AG09309 (cell line): Measurements from ENCODE around the gene LHFPL3.

Experiments
- DNase-seq: peaks from one replicate; pipeline ENCODE4 v3.0.0-alpha.2; 2010; ENCODE audit warnings: low read depth
- H3K4me3 ChIP-seq: 2 replicates; pipeline ENCODE4 v1.5.1; 2011; ENCODE audit warnings: mild to moderate bottlenecking, low read depth, low read length, moderate library complexity; ENCODE audit not compliant: control insufficient read depth
- TF ChIP-seq, protein P1 (sequence below): IDR thresholded peaks from 2 replicates; pipeline ENCODE4 v1.5.1; 2011; ENCODE audit warnings: mild to moderate bottlenecking, low read depth, low read length, inconsistent platforms; ENCODE audit not compliant: insufficient read depth, control insufficient read depth; ENCODE audit errors: missing control alignments

Gene LHFPL3

DNA sequence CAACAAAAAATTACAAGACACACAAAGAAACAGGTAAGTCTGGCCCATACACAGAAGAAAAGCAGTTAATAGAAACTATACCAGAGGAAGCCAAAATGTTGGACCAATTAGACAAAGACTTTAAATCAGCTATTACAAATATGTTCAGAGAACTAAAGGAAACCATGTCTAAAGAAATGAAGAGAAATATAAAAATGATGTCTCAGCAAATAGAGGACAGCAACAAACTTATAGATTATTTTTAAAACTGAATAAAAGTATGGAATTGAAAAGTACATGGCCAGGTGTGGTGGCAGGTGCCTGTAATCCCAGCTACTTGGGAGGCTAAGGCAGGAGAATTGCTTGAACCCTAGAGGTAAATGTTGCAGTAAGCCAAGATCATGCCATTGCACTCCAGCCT is 58.5 kb downstream of the LHFPL3 start:
- DNase-seq = no peak
- TF ChIP-seq, protein P1, sequence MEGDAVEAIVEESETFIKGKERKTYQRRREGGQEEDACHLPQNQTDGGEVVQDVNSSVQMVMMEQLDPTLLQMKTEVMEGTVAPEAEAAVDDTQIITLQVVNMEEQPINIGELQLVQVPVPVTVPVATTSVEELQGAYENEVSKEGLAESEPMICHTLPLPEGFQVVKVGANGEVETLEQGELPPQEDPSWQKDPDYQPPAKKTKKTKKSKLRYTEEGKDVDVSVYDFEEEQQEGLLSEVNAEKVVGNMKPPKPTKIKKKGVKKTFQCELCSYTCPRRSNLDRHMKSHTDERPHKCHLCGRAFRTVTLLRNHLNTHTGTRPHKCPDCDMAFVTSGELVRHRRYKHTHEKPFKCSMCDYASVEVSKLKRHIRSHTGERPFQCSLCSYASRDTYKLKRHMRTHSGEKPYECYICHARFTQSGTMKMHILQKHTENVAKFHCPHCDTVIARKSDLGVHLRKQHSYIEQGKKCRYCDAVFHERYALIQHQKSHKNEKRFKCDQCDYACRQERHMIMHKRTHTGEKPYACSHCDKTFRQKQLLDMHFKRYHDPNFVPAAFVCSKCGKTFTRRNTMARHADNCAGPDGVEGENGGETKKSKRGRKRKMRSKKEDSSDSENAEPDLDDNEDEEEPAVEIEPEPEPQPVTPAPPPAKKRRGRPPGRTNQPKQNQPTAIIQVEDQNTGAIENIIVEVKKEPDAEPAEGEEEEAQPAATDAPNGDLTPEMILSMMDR = no peak
- H3K4me3 ChIP-seq = no peak overlapping the region

DNA sequence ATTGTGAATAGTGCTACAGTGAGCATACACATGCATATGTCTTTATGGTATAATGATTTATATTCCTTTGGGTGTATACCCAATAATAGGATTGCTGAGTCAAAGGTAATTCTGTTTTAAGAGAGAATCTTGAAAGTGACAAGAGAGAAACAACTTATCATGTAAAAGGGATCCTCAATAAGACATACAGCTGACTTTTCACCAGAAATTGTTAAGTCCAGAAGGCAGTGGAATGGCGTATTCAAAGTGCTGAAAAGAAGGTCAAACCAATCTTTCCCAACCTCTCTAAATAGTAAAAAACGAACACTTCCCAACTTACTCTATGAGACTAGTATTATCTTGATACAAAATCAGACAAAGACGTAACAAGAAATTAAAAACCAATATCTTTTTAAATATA is 59.8 kb downstream of the LHFPL3 start:
- TF ChIP-seq, protein P1 = no peak
- no peak overlapping the region for H3K4me3 ChIP-seq
- DNase-seq = no peak

DNA sequence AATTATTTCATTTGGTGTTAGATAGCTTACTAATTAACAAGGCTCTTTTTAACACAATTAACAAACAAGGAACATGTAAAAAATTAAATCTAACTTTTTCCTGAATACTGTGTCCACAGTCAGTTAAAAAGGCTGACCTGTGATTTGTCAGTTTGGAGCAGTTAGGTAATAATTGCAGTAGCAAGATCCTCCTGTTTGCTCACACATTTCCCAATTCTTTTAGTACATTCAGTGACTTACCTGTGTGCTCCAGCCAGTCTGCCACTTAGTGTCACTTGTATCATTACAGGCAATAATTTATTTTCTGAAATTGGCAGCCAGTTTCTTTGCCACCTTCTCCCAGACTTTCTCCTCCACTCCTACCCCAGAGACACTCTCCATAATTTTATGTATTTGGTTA is 66.8 kb downstream of the LHFPL3 start:
- no peak overlapping the region for H3K4me3 ChIP-seq
- TF ChIP-seq, protein P1 = no peak
- no peak for DNase-seq

DNA sequence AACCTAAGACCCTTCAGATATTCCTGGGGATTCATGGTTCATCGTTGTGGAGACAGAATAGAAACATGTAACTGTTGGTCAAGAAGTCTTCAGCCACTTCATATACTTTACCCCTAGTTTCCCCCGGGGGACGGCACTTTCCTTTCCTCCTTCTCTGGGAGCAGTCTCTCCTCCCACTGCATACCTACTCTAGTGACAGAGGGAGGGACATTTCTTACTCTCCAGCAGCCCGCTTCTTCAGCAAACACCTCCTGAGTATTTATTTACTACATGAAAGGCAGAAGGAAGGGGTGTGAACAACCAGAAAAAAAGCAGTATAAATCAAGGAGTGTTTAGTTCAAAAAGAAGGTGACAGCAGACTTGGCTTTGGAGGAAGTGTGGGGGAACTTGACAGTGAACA is 69.0 kb downstream of the LHFPL3 start:
- DNase-seq = no peak
- TF ChIP-seq, protein P1 = no peak

DNA sequence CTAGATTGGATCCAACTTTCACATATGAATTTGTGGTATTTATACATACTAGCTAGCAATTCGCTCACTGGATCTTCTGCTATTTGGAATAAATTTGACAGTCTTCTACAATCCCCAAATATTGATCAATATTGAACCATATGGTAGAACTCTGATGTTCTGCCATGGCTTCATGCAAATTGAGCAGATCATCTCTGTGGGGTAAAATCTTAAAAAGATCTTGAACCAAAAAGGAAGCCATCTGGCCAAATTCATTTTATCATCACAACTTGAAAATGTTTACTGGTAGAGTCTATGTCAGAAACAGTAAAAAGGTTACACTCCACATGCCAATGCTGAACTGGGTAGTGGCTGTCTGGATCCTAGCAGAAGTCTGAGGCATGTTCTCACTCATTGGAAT is 80.0 kb downstream of the LHFPL3 start:
- TF ChIP-seq, protein P1 = no peak
- no peak overlapping the region for H3K4me3 ChIP-seq
- DNase-seq = no peak

More for the DNA sequence above, 69.0 kb downstream of the LHFPL3 start:
- H3K4me3 ChIP-seq = no peak overlapping the region

DNA sequence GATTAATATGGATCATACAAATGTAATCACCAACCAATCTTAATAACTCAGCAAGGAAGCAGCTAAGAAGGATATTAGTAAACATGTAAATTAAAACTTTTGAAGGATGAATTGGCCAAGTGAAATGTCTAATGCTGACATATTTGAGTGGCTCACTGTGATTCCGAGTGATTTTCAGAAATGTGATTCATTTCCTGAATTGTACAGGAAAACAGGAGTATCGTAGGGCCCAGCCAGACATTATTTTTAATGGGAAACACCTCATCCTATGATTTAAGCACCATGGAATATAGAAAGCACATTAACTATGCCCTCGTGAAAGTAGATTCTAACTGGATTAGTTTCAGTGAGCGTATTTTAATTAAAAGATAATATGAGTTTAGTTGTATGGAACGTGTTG is 82.3 kb downstream of the LHFPL3 start:
- TF ChIP-seq, protein P1 = no peak
- DNase-seq = no peak
- H3K4me3 ChIP-seq = no peak overlapping the region

DNA sequence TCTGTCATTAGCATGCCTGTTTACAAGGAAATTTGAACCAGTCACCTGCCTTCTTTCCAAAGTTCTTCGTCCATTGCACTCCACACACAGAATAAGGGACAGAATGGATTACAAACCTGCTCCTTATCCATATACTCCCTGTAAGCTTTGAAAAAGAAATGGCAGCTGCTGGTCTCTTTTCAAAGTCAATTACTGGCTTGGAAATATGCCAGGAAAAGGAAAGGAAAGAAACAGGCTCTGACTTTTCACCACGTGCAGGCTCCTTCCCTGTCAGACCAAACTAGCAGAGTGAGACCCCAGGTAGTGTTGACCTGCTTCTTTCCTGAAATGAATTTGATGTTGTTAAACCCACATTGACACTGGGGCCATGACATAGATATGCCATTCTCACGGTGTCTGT is 84.5 kb downstream of the LHFPL3 start:
- no peak for DNase-seq
- TF ChIP-seq, protein P1 = no peak
- no peak overlapping the region for H3K4me3 ChIP-seq
